Measurements from ENCODE around the gene BRD1.

GRCh38 chr22:49790912-49791311, 36.8 kb downstream of the BRD1 start:
- no peak for TF ChIP-seq CTCF (IDR thresholded peaks at IDR 0.05 in 2 of 3, conservative IDR thresholded peaks at IDR 0.05 in 1 of 3; ENCODE audit: borderline replicate concordance in 1 of 3, insufficient read depth in 1 of 3, low read depth in 2 of 3, low read length in 2 of 3)
- TF ChIP-seq EZH2 (IDR thresholded peaks at IDR 0.05): no peak
- no peak for TF ChIP-seq REST (IDR thresholded peaks at IDR 0.05; ENCODE audit: low read depth)
- no peak for TF ChIP-seq POLR2AphosphoS5 (IDR thresholded peaks at IDR 0.05; ENCODE audit: low read depth, low read length)
- TF ChIP-seq SIN3A (IDR thresholded peaks at IDR 0.05; ENCODE audit: low read depth): no peak
